HG03025 (cell line): ENCODE measurements around the gene FAM72D.
"Not testable (repeated sequence)": the region's sequence is repeated elsewhere in the genome, so short reads cannot be mapped to it uniquely, and the experiment has no call there.

Experiments
- ATAC-seq: cut with Tn5 transposase; IDR thresholded peaks from one replicate; pipeline ENCODE4 v1.9.1; 2021; ENCODE audit warnings: mild to moderate bottlenecking, moderate library complexity; ENCODE audit not compliant: unreplicated experiment, low FRiP score

The FAM72D gene

GRCh38 chr1:145082483-145083255 is 13.1 kb upstream of the FAM72D start:
- ATAC-seq, result not testable (repeated sequence)

- not testable (repeated sequence) for ATAC-seq
Observed at GRCh38 chr1:145093517-145094149, 2.1 kb upstream of the FAM72D start.

GRCh38 chr1:145094655-145095211 is 1.0 kb upstream of the FAM72D start:
- peak; percentile 1 for ATAC-seq

- not testable (repeated sequence) for ATAC-seq
Observed at GRCh38 chr1:145101725-145102124, 6.0 kb downstream of the FAM72D start.

GRCh38 chr1:145103294-145103693 is 7.5 kb downstream of the FAM72D start:
- ATAC-seq, result not testable (repeated sequence)

- not testable (repeated sequence) for ATAC-seq
Observed at GRCh38 chr1:145111674-145112073, 15.9 kb downstream of the FAM72D start.

- ATAC-seq, result not testable (repeated sequence)
Observed at GRCh38 chr1:145112703-145113102, 16.9 kb downstream of the FAM72D start.

GRCh38 chr1:145114560-145115057 is 18.8 kb downstream of the FAM72D start:
- ATAC-seq, result not testable (repeated sequence)

- not testable (repeated sequence) for ATAC-seq
Observed at GRCh38 chr1:145115587-145116493, 20.1 kb downstream of the FAM72D start.

GRCh38 chr1:145119842-145120241 is 24.1 kb downstream of the FAM72D start:
- ATAC-seq, result not testable (repeated sequence)

- ATAC-seq, result not testable (repeated sequence)
Observed at GRCh38 chr1:145122344-145123061, 26.7 kb downstream of the FAM72D start.

- not testable (repeated sequence) for ATAC-seq
Observed at GRCh38 chr1:145123062-145123395, 27.3 kb downstream of the FAM72D start.

- ATAC-seq, result not testable (repeated sequence)
Observed at GRCh38 chr1:145123992-145124641, 28.3 kb downstream of the FAM72D start.

GRCh38 chr1:145125112-145125511 is 29.3 kb downstream of the FAM72D start:
- ATAC-seq, result not testable (repeated sequence)

GRCh38 chr1:145127144-145127543 is 31.4 kb downstream of the FAM72D start:
- ATAC-seq, result not testable (repeated sequence)

- ATAC-seq, result not testable (repeated sequence)
Observed at GRCh38 chr1:145128697-145129469, 33.1 kb downstream of the FAM72D start.

GRCh38 chr1:145134476-145134875 is 38.7 kb downstream of the FAM72D start:
- ATAC-seq, result not testable (repeated sequence)

- ATAC-seq, result not testable (repeated sequence)
Observed at GRCh38 chr1:145140549-145140948, 44.8 kb downstream of the FAM72D start.
